GM12878 (cell line): ENCODE results near the gene TBXAS1. TPM values are rescaled to one million over a fixed set of nuclear protein-coding genes. Genes with fewer than 3 reads are reported as not detected.

ENCODE experiments used
- CUX1 ChIP-seq: IDR thresholded peaks from 2 replicates; pipeline ENCODE4 v1.6.1; 2012; ENCODE audit warnings: improper control_type of control experiment, low read depth, low read length; ENCODE audit not compliant: insufficient replicate concordance
- EED ChIP-seq: sonication (generic); IDR thresholded peaks from 2 replicates; pipeline ENCODE4 v1.6.1; 2016; ENCODE audit warnings: antibody characterized with exemption, low read depth
- EGR1 ChIP-seq, 2 experiments: IDR thresholded peaks; 1 replicate in 1 of 2; 2 replicates in 1 of 2; pipeline ENCODE4 v1.6.1; 2011 to 2012; ENCODE audit warnings: low read depth in 2 of 2, low read length in 2 of 2, borderline replicate concordance in 1 of 2, mild to moderate bottlenecking in 1 of 2, moderate library complexity in 1 of 2
- HDAC6 ChIP-seq: fragments of 200-600 bp; sonication (generic); IDR thresholded peaks from one replicate; pipeline ENCODE4 v1.8.0; 2017; ENCODE audit warnings: antibody characterized with exemption; ENCODE audit not compliant: unreplicated experiment
- IKZF2 ChIP-seq, 2 experiments: fragments of 450-650 bp; IDR thresholded peaks; 2 replicates each; pipeline ENCODE4 v1.6.1; 2017; ENCODE audit warnings: mild to moderate bottlenecking in 2 of 2, moderate library complexity in 2 of 2
- KAT2A ChIP-seq: conservative IDR thresholded peaks from 2 replicates; pipeline ENCODE4 v1.6.1; 2011; ENCODE audit warnings: low read depth, low read length; ENCODE audit not compliant: control insufficient read depth
- MEF2B ChIP-seq: fragments of 450-650 bp; IDR thresholded peaks from 2 replicates; pipeline ENCODE4 v1.6.1; 2018; ENCODE audit warnings: mild to moderate bottlenecking, moderate library complexity; ENCODE audit not compliant: partially characterized antibody, poor library complexity, severe bottlenecking
- PBX3 ChIP-seq: IDR thresholded peaks from 2 replicates; pipeline ENCODE4 v1.6.1; 2011; ENCODE audit warnings: mild to moderate bottlenecking, low read depth, low read length, moderate library complexity; ENCODE audit not compliant: insufficient replicate concordance
- RAD21 ChIP-seq: IDR thresholded peaks from 2 replicates; pipeline ENCODE4 v1.6.1; 2011; ENCODE audit warnings: mild to moderate bottlenecking, low read depth, low read length, moderate library complexity; ENCODE audit not compliant: insufficient read depth
- RUNX3 ChIP-seq: IDR thresholded peaks from 2 replicates; pipeline ENCODE4 v1.6.1; 2012; ENCODE audit warnings: low read length, inconsistent platforms
- TARDBP ChIP-seq: IDR thresholded peaks from 2 replicates; pipeline ENCODE4 v1.6.1; 2016; ENCODE audit warnings: borderline replicate concordance
- ZBTB40 ChIP-seq: fragments of 450-650 bp; IDR thresholded peaks from 2 replicates; pipeline ENCODE4 v1.6.1; 2016; ENCODE audit warnings: mild to moderate bottlenecking, moderate library complexity, borderline replicate concordance
- polyA plus RNA-seq, 11 experiments: library from polyadenylated mRNA; depleted of rRNA in 4 of 11; unstranded in 6 of 11; stranded (reverse) in 5 of 11; fragments of >200 nt; fragmentation: Nextera tagmentation in 4 of 11; fragmentation: Illumina TruSeq in 1 of 11; extraction: Ambion mirVana in 4 of 11; extraction: Trizol in 1 of 11; gene quantifications; 1 replicate in 1 of 11; 2 replicates in 10 of 11; pipeline versions ENCODE4 v1.2.1 to v1.2.3, GENCODE V29; 2011 to 2016; ENCODE audit warnings: inconsistent platforms in 2 of 11, missing spikeins in 2 of 11, low read depth in 1 of 11
- total RNA-seq, 4 experiments: library from RNA; depleted of rRNA in 3 of 4; stranded (reverse); fragments of >200 nt in 3 of 4; fragmentation: Illumina TruSeq in 1 of 4; extraction: Trizol in 1 of 4; gene quantifications; 2 replicates each; pipeline versions ENCODE4 v1.2.1 to v1.2.3, GENCODE V29; 2013 to 2021
- TF ChIP-seq, protein P1 (sequence below): fragments of 450-650 bp; IDR thresholded peaks from 2 replicates; pipeline ENCODE4 v1.6.1; 2014; ENCODE audit warnings: mild to moderate bottlenecking

The TBXAS1 gene
- total and polyA plus RNA-seq, 10 of the 15 experiments (the other 5 are each of a cell fraction or from before 2014, with no cell fraction given): 1.5 to 32.7 (median 16.3) TPM

- TF ChIP-seq PBX3 (no peak), EED (no peak), IKZF2 (IDR thresholded peaks at IDR 0.05) (peak in 1 of 2 experiments; percentile 35; a peak in 1 of 4 replicates), RUNX3 (no peak), TARDBP (no peak), CUX1 (no peak), ZBTB40 (no peak), KAT2A (no peak), RAD21 (no peak), HDAC6 (no peak), MEF2B (peak; percentile 90), EGR1 (IDR thresholded peaks at IDR 0.05; ENCODE audit: borderline replicate concordance in 1 of 2, low read depth in 2 of 2, low read length in 2 of 2) (peak in 1 of 2 experiments; percentile 78; a peak in 1 of 3 replicates)
- TF ChIP-seq, protein P1, sequence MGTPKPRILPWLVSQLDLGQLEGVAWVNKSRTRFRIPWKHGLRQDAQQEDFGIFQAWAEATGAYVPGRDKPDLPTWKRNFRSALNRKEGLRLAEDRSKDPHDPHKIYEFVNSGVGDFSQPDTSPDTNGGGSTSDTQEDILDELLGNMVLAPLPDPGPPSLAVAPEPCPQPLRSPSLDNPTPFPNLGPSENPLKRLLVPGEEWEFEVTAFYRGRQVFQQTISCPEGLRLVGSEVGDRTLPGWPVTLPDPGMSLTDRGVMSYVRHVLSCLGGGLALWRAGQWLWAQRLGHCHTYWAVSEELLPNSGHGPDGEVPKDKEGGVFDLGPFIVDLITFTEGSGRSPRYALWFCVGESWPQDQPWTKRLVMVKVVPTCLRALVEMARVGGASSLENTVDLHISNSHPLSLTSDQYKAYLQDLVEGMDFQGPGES: no peak
Observed at GRCh38 chr7:139893999-139894398, 64.9 kb downstream of the TBXAS1 start (continued).
